OCI-LY1 (cell line): ENCODE data around the gene PTMS.

ENCODE experiments used
- EZH2 ChIP-seq: fragments of 200-600 bp; sonication (generic), shearing (Covaris generic); IDR thresholded peaks from 2 replicates; pipeline ENCODE4 v1.8.0; 2017; ENCODE audit warnings: borderline replicate concordance, mixed run types, mild to moderate bottlenecking, antibody characterized with exemption, low read length, moderate library complexity, mixed read lengths
- TF ChIP-seq, protein P1 (sequence below): fragments of 200-600 bp; sonication (generic), shearing (Covaris generic); IDR thresholded peaks from 2 replicates; pipeline ENCODE4 v1.5.1; 2017; ENCODE audit warnings: mild to moderate bottlenecking, antibody characterized with exemption, low read length, moderate library complexity, mixed read lengths

DNA sequence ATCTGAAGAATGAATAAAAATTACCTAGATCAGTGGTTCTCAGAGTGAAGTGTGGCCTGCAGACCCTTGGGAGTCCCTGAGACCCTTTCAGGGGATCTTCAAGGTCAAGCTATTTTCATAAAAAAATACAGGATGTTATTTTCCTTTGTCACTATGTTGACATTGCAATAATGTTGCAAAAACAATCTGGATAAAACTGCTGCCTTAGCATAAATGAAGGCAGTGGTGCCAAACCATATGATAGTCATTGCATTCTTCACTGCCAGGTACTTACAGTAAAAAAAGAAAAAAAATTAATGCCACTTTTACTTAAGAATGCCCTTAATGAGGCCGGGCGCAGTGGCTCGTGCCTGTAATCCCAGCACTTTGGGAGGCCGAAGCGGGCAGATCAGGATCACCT lies 21.1 kb downstream of the PTMS start:
- TF ChIP-seq, protein P1, sequence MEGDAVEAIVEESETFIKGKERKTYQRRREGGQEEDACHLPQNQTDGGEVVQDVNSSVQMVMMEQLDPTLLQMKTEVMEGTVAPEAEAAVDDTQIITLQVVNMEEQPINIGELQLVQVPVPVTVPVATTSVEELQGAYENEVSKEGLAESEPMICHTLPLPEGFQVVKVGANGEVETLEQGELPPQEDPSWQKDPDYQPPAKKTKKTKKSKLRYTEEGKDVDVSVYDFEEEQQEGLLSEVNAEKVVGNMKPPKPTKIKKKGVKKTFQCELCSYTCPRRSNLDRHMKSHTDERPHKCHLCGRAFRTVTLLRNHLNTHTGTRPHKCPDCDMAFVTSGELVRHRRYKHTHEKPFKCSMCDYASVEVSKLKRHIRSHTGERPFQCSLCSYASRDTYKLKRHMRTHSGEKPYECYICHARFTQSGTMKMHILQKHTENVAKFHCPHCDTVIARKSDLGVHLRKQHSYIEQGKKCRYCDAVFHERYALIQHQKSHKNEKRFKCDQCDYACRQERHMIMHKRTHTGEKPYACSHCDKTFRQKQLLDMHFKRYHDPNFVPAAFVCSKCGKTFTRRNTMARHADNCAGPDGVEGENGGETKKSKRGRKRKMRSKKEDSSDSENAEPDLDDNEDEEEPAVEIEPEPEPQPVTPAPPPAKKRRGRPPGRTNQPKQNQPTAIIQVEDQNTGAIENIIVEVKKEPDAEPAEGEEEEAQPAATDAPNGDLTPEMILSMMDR = no peak
- TF ChIP-seq EZH2 = no peak
